Measurements from ENCODE around the gene STUB1. TPM values are rescaled to one million over a fixed set of nuclear protein-coding genes. Genes with fewer than 3 reads are reported as not detected.

STUB1 gene
- total and polyA plus RNA-seq, 10 of the 15 experiments (the other 5 are each of a cell fraction or from before 2014, with no cell fraction given): 4.2 to 136 (median 67.1) TPM

GRCh38 chr16:644556-644955 lies 35.7 kb upstream of the STUB1 start:
- Histone ChIP-seq H3K4me1 (ENCODE audit: control insufficient read depth, insufficient read depth, low read length) (peaks cover 3% of the 10 kb centered on the region), H3K27me3 (replicated peaks in 1 of 2; ENCODE audit: control insufficient read depth in 2 of 2, insufficient read depth in 2 of 2, low read length in 1 of 2) (no peaks in the 10 kb centered on the region), H4K20me1 (ENCODE audit: control insufficient read depth, insufficient read depth) (no peaks in the 10 kb centered on the region), H3K36me3 (ENCODE audit: control insufficient read depth in 2 of 2, insufficient read depth in 2 of 2, low read length in 1 of 2) (no peaks in the 10 kb centered on the region; a peak in 2 of 4 replicates), H3K79me2 (ENCODE audit: control insufficient read depth, insufficient read depth, low read length) (peaks cover 44% of the 10 kb centered on the region), H3K4me2 (ENCODE audit: control insufficient read depth, insufficient read depth) (no peak overlapping the region), H3K9ac (ENCODE audit: control insufficient read depth, insufficient read depth, low read length) (no peak overlapping the region), H2AFZ (ENCODE audit: control insufficient read depth, low read depth, low read length) (no peak overlapping the region), H3K4me3 (no peak overlapping the region), H3K27ac (ENCODE audit: control insufficient read depth, insufficient read depth) (no peak overlapping the region), H3K9me3 (replicated peaks; ENCODE audit: control insufficient read depth, insufficient read depth, low read length) (no peaks in the 10 kb centered on the region)
- FAIRE-seq: no peak
- POLR2A ChIA-PET: no interaction called here
- BruUV-seq (replicated peaks): no TSS peak
- CTCF ChIA-PET: no interaction called here
- ATAC-seq: no peak
- DNase-seq (ENCODE audit: low read depth, low spot score): no peak
- WGBS (ENCODE audit: insufficient coverage, insufficient replicate concordance, low lambda C conversion rate, missing lambda C conversion rate): 91% methylated on average over 11 of the region's 12 CpGs
- in situ Hi-C loops (cut with MboI) (no loop called here), intact Hi-C loops (cut with micrococcal nuclease; ENCODE audit: unreplicated experiment) (no loop called here)
- SMC1A ChIA-PET (ENCODE audit: uncharacterized antibody, unreplicated experiment): no interaction called here
- TF ChIP-seq KLF5 (IDR thresholded peaks at IDR 0.05; ENCODE audit: partially characterized antibody) (no peak), POLR2AphosphoS2 (IDR thresholded peaks at IDR 0.05; ENCODE audit: low read depth, low read length) (no peak), SUZ12 (IDR thresholded peaks at IDR 0.05; ENCODE audit: unreplicated experiment) (no peak), CBX3 (IDR thresholded peaks at IDR 0.05; ENCODE audit: borderline replicate concordance, low read depth) (no peak), PRDM15 (CRISPR knock-in tag; IDR thresholded peaks at IDR 0.05) (no peak), HSF1 (IDR thresholded peaks at IDR 0.05; ENCODE audit: low read depth, low read length) (no peak), RUNX3 (IDR thresholded peaks at IDR 0.05; ENCODE audit: low read length) (no peak)
- RAD21 ChIA-PET (ENCODE audit: unreplicated experiment): no interaction called here
